HCT116 (cell line): Measurements from ENCODE around the gene ZC3HAV1. TPM values are rescaled to one million over a fixed set of nuclear protein-coding genes. Genes with fewer than 3 reads are reported as not detected.

ENCODE experiments used
- ATAC-seq: fragments of 200-7000 bp; cut with Tn5 transposase; 2 replicates; pipeline ENCODE4 v1.9.1; 2020; ENCODE audit warnings: mild to moderate bottlenecking, moderate library complexity
- BruUV-seq: library from RNA; stranded (reverse); fragments of 400-500 nt; replicated peaks from 2 replicates; lab custom pipeline; 2021; lab: Mats Ljungman, UMichigan
- CTCF ChIA-PET: fragments of 300-600 bp; sonication (Branson Sonifier 250); formaldehyde crosslinking; loops from one replicate; lab custom pipeline; 2021; ENCODE audit warnings: antibody characterized with exemption; lab: Charles Lee
- POLR2A ChIA-PET: fragments of 300-600, 350-600 bp; sonication (Branson Sonifier 250); formaldehyde crosslinking; loops from one replicate; lab custom pipeline; 2021; ENCODE audit warnings: antibody characterized with exemption; lab: Charles Lee
- RAD21 ChIA-PET, 2 experiments: fragments of 300-600 bp; sonication (Branson Sonifier 250); formaldehyde crosslinking; loops; one replicate each; lab custom pipeline; 2023; ENCODE audit warnings: low total read pairs in 2 of 2; ENCODE audit not compliant: uncharacterized antibody in 2 of 2, unreplicated experiment in 2 of 2, low non-redundant PET in 1 of 2; lab: Charles Lee
- DNase-seq: peaks from one replicate; pipeline ENCODE4 v3.0.0-alpha.2; 2010; ENCODE audit warnings: low read depth, low spot score
- H2AFZ ChIP-seq: fragments of 200-600 bp; shearing (Covaris generic), sonication (generic); 2 replicates; pipeline ENCODE4 v1.6.1; 2017; ENCODE audit warnings: low read depth, mixed run types, mixed read lengths, antibody characterized with exemption, low read length; ENCODE audit not compliant: poor library complexity, severe bottlenecking
- H3K27ac ChIP-seq: 2 replicates; pipeline ENCODE4 v1.5.1; 2012; ENCODE audit warnings: low read depth, low read length
- H3K27me3 ChIP-seq: fragments of 200-600 bp; sonication (generic); 2 replicates; pipeline ENCODE4 v1.6.1; 2016; ENCODE audit warnings: mixed run types, low read length, mixed read lengths; ENCODE audit not compliant: insufficient read depth
- H3K36me3 ChIP-seq, 2 experiments: fragments of 200-500 bp in 1 of 2; fragments of 200-600 bp in 1 of 2; sonication (Bioruptor generic) in 1 of 2; sonication (generic) in 1 of 2; 2 replicates each; pipeline versions ENCODE4 v1.5.1 to v1.6.1; 2014 to 2016; ENCODE audit warnings: low read length in 2 of 2, inconsistent platforms in 1 of 2, mixed read lengths in 1 of 2, mixed run types in 1 of 2; ENCODE audit not compliant: insufficient read depth in 2 of 2, control insufficient read depth in 1 of 2
- H3K4me1 ChIP-seq, 2 experiments: fragments of 200-600 bp in 1 of 2; sonication (generic) in 1 of 2; 2 replicates each; pipeline versions ENCODE4 v1.5.1 to v1.6.1; 2012 to 2017; ENCODE audit warnings: low read length in 2 of 2, inconsistent platforms in 1 of 2, mild to moderate bottlenecking in 1 of 2, mixed read lengths in 1 of 2, mixed run types in 1 of 2, moderate library complexity in 1 of 2; ENCODE audit not compliant: insufficient read depth in 2 of 2, control insufficient read depth in 1 of 2
- H3K4me2 ChIP-seq: fragments of 200-600 bp; sonication (generic); 2 replicates; pipeline ENCODE4 v1.6.1; 2017; ENCODE audit warnings: mixed run types, low read length, mixed read lengths
- H3K4me3 ChIP-seq, 2 experiments: fragments of 200-600 bp in 1 of 2; sonication (generic) in 1 of 2; replicated peaks in 1 of 2; 2 replicates each; pipeline ENCODE4 v1.5.1; 2011 to 2016; ENCODE audit warnings: low read length in 2 of 2, control low read depth in 1 of 2, low read depth in 1 of 2, mild to moderate bottlenecking in 1 of 2, mixed read lengths in 1 of 2, mixed run types in 1 of 2
- H3K79me2 ChIP-seq: fragments of 200-600 bp; sonication (generic); 2 replicates; pipeline ENCODE4 v1.6.1; 2017; ENCODE audit warnings: mild to moderate bottlenecking, mixed run types, low read length, moderate library complexity, mixed read lengths; ENCODE audit not compliant: insufficient read depth
- H3K9ac ChIP-seq: fragments of 200-600 bp; sonication (generic); 2 replicates; pipeline ENCODE4 v1.6.1; 2016; ENCODE audit warnings: low read length, mixed read lengths
- H3K9me2 ChIP-seq: fragments of 200-600 bp; sonication (generic), shearing (Covaris generic); 2 replicates; pipeline ENCODE4 v1.6.1; 2017; ENCODE audit warnings: mixed run types, mild to moderate bottlenecking, moderate library complexity; ENCODE audit not compliant: insufficient read depth
- H3K9me3 ChIP-seq, 2 experiments: fragments of 200-500 bp in 1 of 2; fragments of 200-600 bp in 1 of 2; sonication (Bioruptor generic) in 1 of 2; sonication (generic) in 1 of 2; 2 replicates each; pipeline ENCODE4 v1.6.1; 2014 to 2017; ENCODE audit warnings: low read length in 2 of 2, mixed read lengths in 2 of 2, inconsistent platforms in 1 of 2, low read depth in 1 of 2, mild to moderate bottlenecking in 1 of 2, mixed run types in 1 of 2, moderate library complexity in 1 of 2; ENCODE audit not compliant: control insufficient read depth in 1 of 2, insufficient read depth in 1 of 2
- H4K20me1 ChIP-seq: fragments of 200-600 bp; sonication (generic), shearing (Covaris generic); 2 replicates; pipeline ENCODE4 v1.6.1; 2017; ENCODE audit warnings: mixed run types, mild to moderate bottlenecking, moderate library complexity; ENCODE audit not compliant: insufficient read depth
- ATF3 ChIP-seq: IDR thresholded peaks from 2 replicates; pipeline ENCODE4 v1.6.1; 2012
- CEBPB ChIP-seq: IDR thresholded peaks from 2 replicates; pipeline ENCODE4 v1.6.1; 2012; ENCODE audit warnings: low read depth
- CTCF ChIP-seq, 3 experiments: fragments of 200-600 bp in 1 of 3; sonication (generic) in 1 of 3; IDR thresholded peaks in 2 of 3; conservative IDR thresholded peaks in 1 of 3; 2 replicates each; pipeline ENCODE4 v1.5.1; 2012 to 2017; ENCODE audit warnings: low read depth in 2 of 3, low read length in 2 of 3, antibody characterized with exemption in 1 of 3, borderline replicate concordance in 1 of 3, control low read depth in 1 of 3, mild to moderate bottlenecking in 1 of 3, mixed read lengths in 1 of 3, mixed run types in 1 of 3, moderate library complexity in 1 of 3; ENCODE audit not compliant: insufficient read depth in 1 of 3
- EGR1 ChIP-seq: IDR thresholded peaks from 2 replicates; pipeline ENCODE4 v1.6.1; 2012; ENCODE audit warnings: low read depth
- ELF1 ChIP-seq: IDR thresholded peaks from 2 replicates; pipeline ENCODE4 v1.6.1; 2012; ENCODE audit warnings: low read depth, borderline replicate concordance
- EZH2phosphoT487 ChIP-seq: fragments of 200-600 bp; IDR thresholded peaks from 2 replicates; pipeline ENCODE4 v1.6.1; 2018; ENCODE audit warnings: antibody characterized with exemption, borderline replicate concordance
- FOSL1 ChIP-seq: IDR thresholded peaks from 2 replicates; pipeline ENCODE4 v1.6.1; 2012; ENCODE audit warnings: low read depth
- JUND ChIP-seq: IDR thresholded peaks from 2 replicates; pipeline ENCODE4 v1.6.1; 2012
- MAX ChIP-seq: IDR thresholded peaks from 2 replicates; pipeline ENCODE4 v1.6.1; 2012
- POLR2A ChIP-seq: IDR thresholded peaks from 2 replicates; pipeline ENCODE4 v1.7.0; 2011; ENCODE audit warnings: borderline replicate concordance; ENCODE audit not compliant: insufficient read depth, insufficient read length; ENCODE audit errors: extremely low read depth
- REST ChIP-seq: IDR thresholded peaks from 2 replicates; pipeline ENCODE4 v1.6.1; 2012; ENCODE audit warnings: low read depth
- SIN3A ChIP-seq: IDR thresholded peaks from 2 replicates; pipeline ENCODE4 v1.6.1; 2012; ENCODE audit warnings: low read depth
- SP1 ChIP-seq: IDR thresholded peaks from 2 replicates; pipeline ENCODE4 v1.6.1; 2012; ENCODE audit warnings: low read depth
- SRF ChIP-seq: IDR thresholded peaks from 2 replicates; pipeline ENCODE4 v1.6.1; 2012; ENCODE audit warnings: low read depth
- ZBTB33 ChIP-seq: IDR thresholded peaks from 2 replicates; pipeline ENCODE4 v1.6.1; 2011; ENCODE audit warnings: mild to moderate bottlenecking, low read length, moderate library complexity; ENCODE audit not compliant: insufficient replicate concordance; ENCODE audit errors: extremely low read depth
- ZFX ChIP-seq: fragments of 450-650 bp; IDR thresholded peaks from 2 replicates; pipeline ENCODE4 v1.6.1; 2017
- ZNF274 ChIP-seq: fragments of 200-500 bp; sonication (Bioruptor generic); IDR thresholded peaks from 2 replicates; pipeline ENCODE4 v1.6.1; 2014; ENCODE audit warnings: mild to moderate bottlenecking, low read depth, low read length, inconsistent platforms
- intact Hi-C: fragments of 100-400 bp; cut with micrococcal nuclease; formaldehyde crosslinking; loops from 2 replicates; pipeline ENCODE4 v1.10.0; 2022
- total RNA-seq: library from RNA; stranded (reverse); gene quantifications from one replicate; pipeline ENCODE4 v1.2.1, GENCODE V29; 2021; ENCODE audit not compliant: unreplicated experiment

Gene ZC3HAV1
- total RNA-seq, 1 experiment from 2014 or later, result 23.7 TPM

GRCh38 chr7:139103057-139103815, 6.3 kb downstream of the ZC3HAV1 start:
- no peaks in the 10 kb centered on the region for H3K36me3 ChIP-seq
- H3K27me3 ChIP-seq, result no peaks in the 10 kb centered on the region
- H4K20me1 ChIP-seq, result 0 out of 2 replicates have a peak, but pooled peaks cover 6% of the 10 kb centered on the region
- ChIA-PET CTCF (no interaction called here), RAD21 (no interaction called here), POLR2A (no interaction called here)
- H3K4me1 ChIP-seq, result peaks cover 2 to 12% of the 10 kb centered on the region in 2 experiments; a peak in 3 of 4 replicates
- no TSS peak for BruUV-seq
- intact Hi-C loops, result loop anchor here (10.0 kb wide), 2 partner anchors 132 to 242 kb away; partner anchors contain the start of genes FMC1 and UBN2
- H3K4me2 ChIP-seq, result no peak overlapping the region
- no peak overlapping the region for H3K4me3 ChIP-seq
- H3K9me2 ChIP-seq, result no peaks in the 10 kb centered on the region
- peaks cover 73% of the 10 kb centered on the region for H3K79me2 ChIP-seq
- no peak for DNase-seq
- TF ChIP-seq SRF (no peak), CTCF (IDR thresholded peaks at IDR 0.05 in 2 of 3, conservative IDR thresholded peaks at IDR 0.05 in 1 of 3; ENCODE audit: borderline replicate concordance in 1 of 3, insufficient read depth in 1 of 3, low read depth in 2 of 3, low read length in 2 of 3) (no peak), ZNF274 (no peak), ELF1 (no peak), FOSL1 (no peak), ZBTB33 (no peak), EGR1 (no peak), CEBPB (no peak), SP1 (no peak), JUND (no peak), POLR2A (no peak), MAX (no peak), REST (no peak), EZH2phosphoT487 (no peak), ZFX (no peak), ATF3 (no peak), SIN3A (no peak)
- TF ChIP-seq, all 23 proteins: peak for 0
- Histone ChIP-seq H3K9ac (no peak overlapping the region), H3K9me3 (no peaks in the 10 kb centered on the region), H3K27ac (no peak overlapping the region), H2AFZ (no peak overlapping the region)
- no peak for ATAC-seq
